Subcutaneous abdominal adipose tissue (tissue), 5 donors: ENCODE measurements around the gene RNF144B.
A peak's percentile ranks its signal among the peaks of the same experiment; 100 is the strongest.

Experiments used
- H3K27ac ChIP-seq: one replicate; pipeline ENCODE4 v1.7.0; 2013; ENCODE audit warnings: low read depth, mild to moderate bottlenecking, inconsistent platforms, low read length, moderate library complexity
- H3K27me3 ChIP-seq, 5 donors: one replicate each; pipeline ENCODE4 v1.7.0; 2013; ENCODE audit warnings: low read length in 5 of 5, inconsistent platforms in 1 of 5; ENCODE audit not compliant: control insufficient read depth in 5 of 5, insufficient read depth in 4 of 5
- H3K36me3 ChIP-seq, 5 donors: one replicate each; pipeline ENCODE4 v1.7.0; 2013; ENCODE audit warnings: low read length in 5 of 5; ENCODE audit not compliant: control insufficient read depth in 5 of 5, insufficient read depth in 5 of 5
- H3K4me1 ChIP-seq, 5 donors: one replicate each; pipeline ENCODE4 v1.7.0; 2013; ENCODE audit warnings: low read length in 5 of 5, mild to moderate bottlenecking in 3 of 5, moderate library complexity in 1 of 5; ENCODE audit not compliant: control insufficient read depth in 5 of 5, insufficient read depth in 5 of 5
- H3K4me3 ChIP-seq, 5 donors: one replicate each; pipeline ENCODE4 v1.7.0; 2013; ENCODE audit warnings: low read length in 5 of 5, low read depth in 1 of 5
- H3K9ac ChIP-seq, 5 donors: one replicate each; pipeline ENCODE4 v1.7.0; 2013; ENCODE audit warnings: low read length in 5 of 5, mild to moderate bottlenecking in 4 of 5, moderate library complexity in 3 of 5
- H3K9me3 ChIP-seq, 5 donors: one replicate each; pipeline ENCODE4 v1.7.0; 2013; ENCODE audit warnings: low read length in 5 of 5; ENCODE audit not compliant: control insufficient read depth in 5 of 5
- donor health status: healthy.
- donor health status: healthy.
- donor health status: healthy.
- donor health status: healthy.
- donor health status: healthy.

RNF144B gene

GRCh38 chr6:18432180-18432579, 45.0 kb downstream of the RNF144B start:
- H3K27me3 ChIP-seq: no peaks in the 10 kb centered on the region
- no peak overlapping the region for H3K27ac ChIP-seq
- H3K36me3 ChIP-seq: peaks cover 0 to 9% (median 3%) of the 10 kb centered on the region in 5 donors
- peaks cover 0 to 13% (median 6%) of the 10 kb centered on the region in 5 donors for H3K4me1 ChIP-seq
- no peak overlapping the region for H3K9ac ChIP-seq
- H3K9me3 ChIP-seq: no peaks in the 10 kb centered on the region
- no peak overlapping the region for H3K4me3 ChIP-seq

GRCh38 chr6:18432619-18433018, 45.5 kb downstream of the RNF144B start:
- no peak overlapping the region for H3K4me3 ChIP-seq
- no peaks in the 10 kb centered on the region for H3K27me3 ChIP-seq
- peaks cover 0 to 9% (median 3%) of the 10 kb centered on the region in 5 donors for H3K36me3 ChIP-seq
- no peak overlapping the region for H3K27ac ChIP-seq
- H3K4me1 ChIP-seq: peaks cover 0 to 14% (median 6%) of the 10 kb centered on the region in 5 donors
- no peaks in the 10 kb centered on the region for H3K9me3 ChIP-seq
- H3K9ac ChIP-seq: no peak overlapping the region

GRCh38 chr6:18433059-18433458, 45.9 kb downstream of the RNF144B start:
- no peak overlapping the region for H3K4me3 ChIP-seq
- H3K27me3 ChIP-seq: no peaks in the 10 kb centered on the region
- peaks cover 0 to 9% (median 3%) of the 10 kb centered on the region in 5 donors for H3K36me3 ChIP-seq
- H3K9me3 ChIP-seq: no peaks in the 10 kb centered on the region
- H3K27ac ChIP-seq: no peak overlapping the region
- peaks cover 0 to 14% (median 6%) of the 10 kb centered on the region in 5 donors for H3K4me1 ChIP-seq
- H3K9ac ChIP-seq: no peak overlapping the region

- Histone ChIP-seq H3K36me3 (peaks cover 0 to 2% (median 0%) of the 10 kb centered on the region in 5 donors), H3K27ac (peak overlapping the region; percentile 27), H3K27me3 (no peaks in the 10 kb centered on the region), H3K4me3 (no peak overlapping the region), H3K4me1 (peaks cover 0 to 25% (median 12%) of the 10 kb centered on the region in 5 donors), H3K9ac (no peak overlapping the region), H3K9me3 (no peaks in the 10 kb centered on the region)
These were observed 49.2 kb downstream of the RNF144B start for GRCh38 chr6:18436341-18436740.

GRCh38 chr6:18439581-18439980, 52.4 kb downstream of the RNF144B start:
- H3K4me3 ChIP-seq: no peak overlapping the region
- peak overlapping the region; percentile 24 for H3K27ac ChIP-seq
- H3K36me3 ChIP-seq: peaks cover 0 to 4% (median 0%) of the 10 kb centered on the region in 5 donors
- peaks cover 0 to 33% (median 12%) of the 10 kb centered on the region in 5 donors for H3K4me1 ChIP-seq
- no peaks in the 10 kb centered on the region for H3K9me3 ChIP-seq
- no peak overlapping the region for H3K9ac ChIP-seq
- H3K27me3 ChIP-seq: no peaks in the 10 kb centered on the region

- H3K4me1 ChIP-seq: peaks cover 0 to 28% (median 12%) of the 10 kb centered on the region in 5 donors
- H3K36me3 ChIP-seq: peaks cover 0 to 4% (median 0%) of the 10 kb centered on the region in 5 donors
- no peak overlapping the region for H3K27ac ChIP-seq
- no peaks in the 10 kb centered on the region for H3K9me3 ChIP-seq
- no peak overlapping the region for H3K4me3 ChIP-seq
- no peak overlapping the region for H3K9ac ChIP-seq
- H3K27me3 ChIP-seq: no peaks in the 10 kb centered on the region
These were observed 54.3 kb downstream of the RNF144B start for GRCh38 chr6:18441251-18441979.

- peaks cover 0 to 20% (median 6%) of the 10 kb centered on the region in 5 donors for H3K4me1 ChIP-seq
- peaks cover 0 to 4% (median 0%) of the 10 kb centered on the region in 5 donors for H3K36me3 ChIP-seq
- peak overlapping the region in 1 of 5 donors; percentile 11 for H3K9ac ChIP-seq
- H3K27ac ChIP-seq: no peak overlapping the region
- no peaks in the 10 kb centered on the region for H3K27me3 ChIP-seq
- no peak overlapping the region for H3K4me3 ChIP-seq
- H3K9me3 ChIP-seq: no peaks in the 10 kb centered on the region
These were observed 57.0 kb downstream of the RNF144B start for GRCh38 chr6:18444111-18444510.

- Histone ChIP-seq H3K9ac (no peak overlapping the region), H3K4me1 (peaks cover 0 to 9% (median 4%) of the 10 kb centered on the region in 5 donors), H3K36me3 (peaks cover 0 to 4% (median 0%) of the 10 kb centered on the region in 5 donors), H3K27me3 (no peaks in the 10 kb centered on the region), H3K9me3 (no peaks in the 10 kb centered on the region), H3K4me3 (no peak overlapping the region), H3K27ac (no peak overlapping the region)
These were observed 58.1 kb downstream of the RNF144B start for GRCh38 chr6:18445228-18445627.

GRCh38 chr6:18446771-18447170, 59.6 kb downstream of the RNF144B start:
- peaks cover 0 to 2% (median 0%) of the 10 kb centered on the region in 5 donors for H3K36me3 ChIP-seq
- H3K27me3 ChIP-seq: no peaks in the 10 kb centered on the region
- no peaks in the 10 kb centered on the region for H3K9me3 ChIP-seq
- H3K27ac ChIP-seq: no peak overlapping the region
- peaks cover 0 to 12% (median 4%) of the 10 kb centered on the region in 5 donors for H3K4me1 ChIP-seq
- H3K9ac ChIP-seq: no peak overlapping the region
- no peak overlapping the region for H3K4me3 ChIP-seq

GRCh38 chr6:18447552-18447951, 60.4 kb downstream of the RNF144B start:
- no peaks in the 10 kb centered on the region for H3K9me3 ChIP-seq
- H3K27ac ChIP-seq: no peak overlapping the region
- H3K9ac ChIP-seq: no peak overlapping the region
- peaks cover 0 to 2% (median 0%) of the 10 kb centered on the region in 5 donors for H3K36me3 ChIP-seq
- H3K27me3 ChIP-seq: no peaks in the 10 kb centered on the region
- H3K4me1 ChIP-seq: peaks cover 0 to 12% (median 4%) of the 10 kb centered on the region in 5 donors
- no peak overlapping the region for H3K4me3 ChIP-seq
